ENCODE measurements around the gene MMP7. TPM values are rescaled to one million over a fixed set of nuclear protein-coding genes. Genes with fewer than 3 reads are reported as not detected.

Gene MMP7
- total RNA-seq, 5 donors from 2014 or later (not counting 1 experiment from before 2014, with no cell fraction given) = 0.23 to 0.73 (median 0.60) TPM; not detected in 2

GRCh38 chr11:102572554-102573220 is 42.1 kb upstream of the MMP7 start:
- Mint-ChIP-seq H3K36me3 (peaks cover 14% of the 10 kb centered on the region), H3K27me3 (no peaks in the 10 kb centered on the region), H3K4me3 (no peak overlapping the region), H3K4me1 (peaks cover 20 to 22% (median 22%) of the 10 kb centered on the region in 3 donors), H3K27ac (no peak overlapping the region), H3K9me3 (peaks cover 6 to 22% (median 7%) of the 10 kb centered on the region in 3 donors)
- WGBS (ENCODE audit: insufficient coverage) = 100% methylated on average over 1 of the region's 2 CpGs
- Histone ChIP-seq H3K4me1 (ENCODE audit: control insufficient read depth in 1 of 2, extremely low read depth in 1 of 2, insufficient read depth in 2 of 2, low read length in 2 of 2) (peaks cover 3 to 18% of the 10 kb centered on the region in 2 experiments), H3K36me3 (ENCODE audit: control insufficient read depth in 2 of 2, extremely low read depth in 1 of 2, insufficient read depth in 1 of 2, low read length in 1 of 2) (no peaks in the 10 kb centered on the region), H3K4me3 (ENCODE audit: control insufficient read depth in 1 of 2, extremely low read depth in 1 of 2, low read length in 1 of 2) (no peak overlapping the region), H3K27ac (ENCODE audit: low read length) (no peak overlapping the region), H3K9me3 (no peaks in the 10 kb centered on the region), H3K27me3 (replicated peaks in 1 of 2; ENCODE audit: control insufficient read depth in 2 of 2, extremely low read depth in 1 of 2, insufficient read depth in 2 of 2, low read length in 1 of 2) (peaks cover 0 to 3% of the 10 kb centered on the region in 2 experiments)
- CTCF ChIA-PET = no interaction called here
- DNase-seq (no peak), ATAC-seq (replicated peaks in 1 of 4) (no peak)
- POLR2A ChIA-PET = no interaction called here

GRCh38 chr11:102568851-102569250 is 38.3 kb upstream of the MMP7 start:
- Histone ChIP-seq H3K4me1 (ENCODE audit: control insufficient read depth in 1 of 2, extremely low read depth in 1 of 2, insufficient read depth in 2 of 2, low read length in 2 of 2) (no peaks in the 10 kb centered on the region), H3K27me3 (replicated peaks in 1 of 2; ENCODE audit: control insufficient read depth in 2 of 2, extremely low read depth in 1 of 2, insufficient read depth in 2 of 2, low read length in 1 of 2) (peaks cover 0 to 3% of the 10 kb centered on the region in 2 experiments), H3K9me3 (no peaks in the 10 kb centered on the region), H3K27ac (ENCODE audit: low read length) (no peak overlapping the region), H3K4me3 (ENCODE audit: control insufficient read depth in 1 of 2, extremely low read depth in 1 of 2, low read length in 1 of 2) (no peak overlapping the region), H3K36me3 (ENCODE audit: control insufficient read depth in 2 of 2, extremely low read depth in 1 of 2, insufficient read depth in 1 of 2, low read length in 1 of 2) (no peaks in the 10 kb centered on the region)
- DNase-seq (no peak), ATAC-seq (replicated peaks in 1 of 4) (no peak)
- WGBS (ENCODE audit: insufficient coverage) = 86% methylated on average over 1 of the region's 3 CpGs
- ChIA-PET CTCF (no interaction called here), POLR2A (no interaction called here)
- Mint-ChIP-seq H3K4me3 (no peak overlapping the region), H3K27ac (no peak overlapping the region), H3K4me1 (peaks cover 3 to 4% (median 3%) of the 10 kb centered on the region in 3 donors), H3K27me3 (no peaks in the 10 kb centered on the region), H3K36me3 (peaks cover 18% of the 10 kb centered on the region), H3K9me3 (peaks cover 12 to 27% (median 14%) of the 10 kb centered on the region in 3 donors)

- Histone ChIP-seq H3K36me3 (ENCODE audit: control insufficient read depth in 2 of 2, extremely low read depth in 1 of 2, insufficient read depth in 1 of 2, low read length in 1 of 2) (no peaks in the 10 kb centered on the region), H3K9me3 (no peaks in the 10 kb centered on the region), H3K27me3 (replicated peaks in 1 of 2; ENCODE audit: control insufficient read depth in 2 of 2, extremely low read depth in 1 of 2, insufficient read depth in 2 of 2, low read length in 1 of 2) (peaks cover 0 to 3% of the 10 kb centered on the region in 2 experiments), H3K4me1 (ENCODE audit: control insufficient read depth in 1 of 2, extremely low read depth in 1 of 2, insufficient read depth in 2 of 2, low read length in 2 of 2) (peaks cover 10 to 11% of the 10 kb centered on the region in 2 experiments), H3K4me3 (ENCODE audit: control insufficient read depth in 1 of 2, extremely low read depth in 1 of 2, low read length in 1 of 2) (no peak overlapping the region), H3K27ac (ENCODE audit: low read length) (no peak overlapping the region)
- H3K4me3 Mint-ChIP-seq = no peak overlapping the region
- no CpG with 5 or more reads among the region's 1 CpG for WGBS (ENCODE audit: insufficient coverage)
- DNase-seq = no peak
- ChIA-PET POLR2A (interaction anchor here in 1 of 2 donors (0.6 kb wide), 1 partner anchor 20 kb away, joined by 4 read pairs; no protein-coding TSS in a partner anchor), CTCF (no interaction called here)
- H3K36me3 Mint-ChIP-seq = peaks cover 14% of the 10 kb centered on the region
- no peak overlapping the region for H3K27ac Mint-ChIP-seq
- ATAC-seq (replicated peaks in 1 of 4) = no peak
- H3K9me3 Mint-ChIP-seq = peaks cover 12 to 27% (median 14%) of the 10 kb centered on the region in 3 donors
- H3K27me3 Mint-ChIP-seq = no peaks in the 10 kb centered on the region
- H3K4me1 Mint-ChIP-seq = peaks cover 28 to 29% (median 29%) of the 10 kb centered on the region in 3 donors
Observed at GRCh38 chr11:102566112-102566511, 35.6 kb upstream of the MMP7 start.

- Histone ChIP-seq H3K9me3 (no peaks in the 10 kb centered on the region), H3K27me3 (replicated peaks in 1 of 2; ENCODE audit: control insufficient read depth in 2 of 2, extremely low read depth in 1 of 2, insufficient read depth in 2 of 2, low read length in 1 of 2) (peaks cover 0 to 3% of the 10 kb centered on the region in 2 experiments), H3K4me1 (ENCODE audit: control insufficient read depth in 1 of 2, extremely low read depth in 1 of 2, insufficient read depth in 2 of 2, low read length in 2 of 2) (peaks cover 20 to 29% of the 10 kb centered on the region in 2 experiments), H3K36me3 (ENCODE audit: control insufficient read depth in 2 of 2, extremely low read depth in 1 of 2, insufficient read depth in 1 of 2, low read length in 1 of 2) (no peaks in the 10 kb centered on the region), H3K27ac (ENCODE audit: low read length) (no peak overlapping the region), H3K4me3 (ENCODE audit: control insufficient read depth in 1 of 2, extremely low read depth in 1 of 2, low read length in 1 of 2) (no peak overlapping the region)
- POLR2A ChIA-PET = interaction anchor here in 1 of 2 donors (0.7 kb wide), 1 partner anchor 37 kb away, joined by 3 read pairs; no protein-coding TSS in a partner anchor
- H3K27ac Mint-ChIP-seq = no peak overlapping the region
- H3K9me3 Mint-ChIP-seq = peaks cover 7 to 21% (median 9%) of the 10 kb centered on the region in 3 donors
- H3K4me1 Mint-ChIP-seq = peaks cover 46 to 49% (median 47%) of the 10 kb centered on the region in 3 donors
- no peaks in the 10 kb centered on the region for H3K27me3 Mint-ChIP-seq
- H3K36me3 Mint-ChIP-seq = peaks cover 9% of the 10 kb centered on the region
- H3K4me3 Mint-ChIP-seq = no peak overlapping the region
- CTCF ChIA-PET = no interaction called here
- no CpG with 5 or more reads among the region's 2 CpGs for WGBS (ENCODE audit: insufficient coverage)
- no peak for DNase-seq
- ATAC-seq (replicated peaks in 1 of 4) = peak in 3 of 4 experiments; percentile 40 to 70 (median 55)
Observed at GRCh38 chr11:102564110-102564509, 33.6 kb upstream of the MMP7 start.

- H3K9me3 Mint-ChIP-seq = peaks cover 4 to 5% (median 5%) of the 10 kb centered on the region in 3 donors
- H3K4me1 Mint-ChIP-seq = peaks cover 48 to 55% (median 49%) of the 10 kb centered on the region in 3 donors
- Histone ChIP-seq H3K27ac (ENCODE audit: low read length) (no peak overlapping the region), H3K36me3 (ENCODE audit: control insufficient read depth in 2 of 2, extremely low read depth in 1 of 2, insufficient read depth in 1 of 2, low read length in 1 of 2) (no peaks in the 10 kb centered on the region), H3K9me3 (no peaks in the 10 kb centered on the region), H3K4me3 (ENCODE audit: control insufficient read depth in 1 of 2, extremely low read depth in 1 of 2, low read length in 1 of 2) (no peak overlapping the region), H3K4me1 (ENCODE audit: control insufficient read depth in 1 of 2, extremely low read depth in 1 of 2, insufficient read depth in 2 of 2, low read length in 2 of 2) (peaks cover 23 to 29% of the 10 kb centered on the region in 2 experiments), H3K27me3 (replicated peaks in 1 of 2; ENCODE audit: control insufficient read depth in 2 of 2, extremely low read depth in 1 of 2, insufficient read depth in 2 of 2, low read length in 1 of 2) (no peaks in the 10 kb centered on the region)
- POLR2A ChIA-PET = interaction anchor here in 1 of 2 donors (0.5 kb wide), 1 partner anchor 17 kb away, joined by 3 read pairs; no protein-coding TSS in a partner anchor
- H3K27me3 Mint-ChIP-seq = no peaks in the 10 kb centered on the region
- DNase-seq (no peak), ATAC-seq (replicated peaks in 1 of 4) (no peak)
- H3K36me3 Mint-ChIP-seq = no peaks in the 10 kb centered on the region
- CTCF ChIA-PET = interaction anchor here in 1 of 2 donors (0.6 kb wide), 1 partner anchor 273 kb away, joined by 3 read pairs; no protein-coding TSS in a partner anchor
- H3K27ac Mint-ChIP-seq = peak overlapping the region; percentile 83 to 89
- H3K4me3 Mint-ChIP-seq = peak overlapping the region in 1 of 3 donors; percentile 76
Observed at GRCh38 chr11:102561636-102562035, 31.1 kb upstream of the MMP7 start.

- ChIA-PET POLR2A (interaction anchor here in 1 of 2 donors (0.5 kb wide), 1 partner anchor 147 kb away, joined by 3 read pairs; no protein-coding TSS in a partner anchor), CTCF (interaction anchor here (0.9 to 1.0 kb wide), 2 partner anchors 10 to 14 kb away, joined by 3 read pairs; no protein-coding TSS in a partner anchor)
- ATAC-seq (replicated peaks in 1 of 4) = peak; percentile 33 to 72 (median 46)
- H3K27me3 Mint-ChIP-seq = no peaks in the 10 kb centered on the region
- Histone ChIP-seq H3K27me3 (replicated peaks in 1 of 2; ENCODE audit: control insufficient read depth in 2 of 2, extremely low read depth in 1 of 2, insufficient read depth in 2 of 2, low read length in 1 of 2) (no peaks in the 10 kb centered on the region), H3K27ac (ENCODE audit: low read length) (peak overlapping the region; percentile 62), H3K4me3 (ENCODE audit: control insufficient read depth in 1 of 2, extremely low read depth in 1 of 2, low read length in 1 of 2) (no peak overlapping the region), H3K4me1 (ENCODE audit: control insufficient read depth in 1 of 2, extremely low read depth in 1 of 2, insufficient read depth in 2 of 2, low read length in 2 of 2) (peaks cover 23 to 29% of the 10 kb centered on the region in 2 experiments), H3K36me3 (ENCODE audit: control insufficient read depth in 2 of 2, extremely low read depth in 1 of 2, insufficient read depth in 1 of 2, low read length in 1 of 2) (no peaks in the 10 kb centered on the region), H3K9me3 (no peaks in the 10 kb centered on the region)
- 0% methylated on average over 2 of the region's 6 CpGs for WGBS (ENCODE audit: insufficient coverage)
- no peaks in the 10 kb centered on the region for H3K36me3 Mint-ChIP-seq
- peaks cover 48 to 55% (median 49%) of the 10 kb centered on the region in 3 donors for H3K4me1 Mint-ChIP-seq
- H3K9me3 Mint-ChIP-seq = no peaks in the 10 kb centered on the region
- peak overlapping the region; percentile 94 to 96 for H3K27ac Mint-ChIP-seq
- peak in 2 of 35 experiments; percentile 4 to 56 for DNase-seq
- H3K4me3 Mint-ChIP-seq = peak overlapping the region; percentile 61 to 76 (median 70)
Observed at GRCh38 chr11:102560555-102561011, 30.0 kb upstream of the MMP7 start.
